Effector memory CD4-positive, alpha-beta T cell (primary cell): ENCODE data around the gene FBRS.

Experiments
- DNase-seq, 3 donors: peaks; one replicate each; pipeline ENCODE4 v3.0.0-alpha.2; 2020
- H3K27ac ChIP-seq: 2 replicates; pipeline ENCODE4 v1.7.0; 2013; ENCODE audit warnings: mild to moderate bottlenecking, low read length, moderate library complexity; ENCODE audit not compliant: insufficient read depth, poor library complexity, severe bottlenecking
- H3K27me3 ChIP-seq: replicated peaks from 2 replicates; pipeline ENCODE4 v1.7.0; 2013; ENCODE audit warnings: mild to moderate bottlenecking, low read length; ENCODE audit not compliant: insufficient read depth, control insufficient read depth, poor library complexity, severe bottlenecking
- H3K36me3 ChIP-seq: 2 replicates; pipeline ENCODE4 v1.7.0; 2013; ENCODE audit warnings: mild to moderate bottlenecking, low read length, moderate library complexity; ENCODE audit not compliant: control insufficient read depth, insufficient read depth
- H3K4me1 ChIP-seq: 2 replicates; pipeline ENCODE4 v1.7.0; 2013; ENCODE audit warnings: low read length, mild to moderate bottlenecking; ENCODE audit not compliant: control insufficient read depth, insufficient read depth, poor library complexity, severe bottlenecking
- H3K4me3 ChIP-seq: 2 replicates; pipeline ENCODE4 v1.7.0; 2013; ENCODE audit warnings: low read length, low read depth, mild to moderate bottlenecking; ENCODE audit not compliant: insufficient read depth, poor library complexity, severe bottlenecking
- H3K9me3 ChIP-seq: 2 replicates; pipeline ENCODE4 v1.7.0; 2013; ENCODE audit warnings: mild to moderate bottlenecking, low read length, moderate library complexity; ENCODE audit not compliant: control insufficient read depth
- total RNA-seq, 3 donors: gene quantifications; one replicate each; lab custom pipeline; 2026; lab: John Stamatoyannopoulos, UW

Gene FBRS
- 148 to 234 (median 154) reads per million in 3 donors for total RNA-seq

- H3K27me3 ChIP-seq, result no peaks in the 10 kb centered on the region
- DNase-seq, result peak; percentile 100
- H3K4me3 ChIP-seq, result peak within 1 kb of the TSS; percentile 76
- no peaks in the 10 kb centered on the region for H3K9me3 ChIP-seq
- peaks cover 41% of the 10 kb centered on the region for H3K4me1 ChIP-seq
- peaks cover 51% of the 10 kb centered on the region for H3K36me3 ChIP-seq
- H3K27ac ChIP-seq, result peak within 1 kb of the TSS; percentile 100
Observed at GRCh38 chr16:30657866-30658730, at the start of gene FBRS. Gene FBRS, plus strand, starts transcription at chr16:30658431. Its CDS starts 1,088 bp downstream, at chr16:30659519.

DNA sequence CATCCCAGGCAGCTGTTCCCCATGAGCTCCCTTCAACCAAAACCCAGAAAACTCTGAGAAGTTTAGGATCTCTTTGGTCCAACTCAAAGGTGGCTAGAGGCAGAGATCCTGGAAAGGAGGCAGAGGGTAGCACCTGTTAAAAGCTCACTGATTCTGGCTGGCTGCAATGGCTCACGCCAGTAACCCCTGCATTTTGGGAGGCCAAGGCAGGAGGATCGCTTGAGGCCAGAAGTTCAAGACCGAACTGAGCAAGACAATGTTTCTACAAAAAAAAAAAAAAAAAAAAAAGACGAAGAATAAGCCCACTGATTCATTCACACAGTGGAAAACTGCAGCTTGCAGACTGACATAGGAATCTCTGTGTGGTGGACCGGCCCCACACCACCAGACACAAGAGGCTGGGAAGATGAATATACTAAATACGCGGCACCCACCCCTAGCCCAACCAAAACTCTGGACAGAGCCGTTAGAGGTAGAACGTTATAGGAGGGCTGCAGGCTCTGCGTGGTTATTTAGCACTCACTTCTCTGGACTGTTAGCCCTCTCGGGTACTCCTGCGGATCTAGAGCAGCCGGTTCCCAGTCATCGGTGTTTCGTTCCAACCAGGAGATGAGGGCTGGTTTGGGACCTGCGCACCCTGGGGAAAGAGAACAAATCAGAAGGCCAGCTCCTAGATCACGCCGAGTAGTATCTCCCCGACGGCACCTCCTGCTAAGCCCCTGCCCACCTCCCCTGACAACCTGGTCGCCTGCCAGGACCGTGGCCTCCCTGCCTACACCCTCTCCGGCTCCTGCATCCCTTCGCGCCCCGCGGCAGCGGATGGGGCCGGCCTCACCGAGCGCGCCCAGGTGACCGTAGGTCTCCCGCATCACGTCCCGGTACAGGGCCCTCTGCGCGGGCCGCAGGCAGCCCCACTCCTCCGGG lies 49.0 kb upstream of the FBRS start:
- peaks cover 8% of the 10 kb centered on the region for H3K4me1 ChIP-seq
- peak in 1 of 3 donors; percentile 15 for DNase-seq

GRCh38 chr16:30609926-30610839 lies 48.0 kb upstream of the FBRS start, which contains the start of gene ZNF689:
Gene ZNF689, minus strand, starts transcription at chr16:30610389. Its CDS starts 348 bp downstream, at chr16:30610041.
- peak; percentile 93 to 94 (median 93) for DNase-seq
- H3K4me1 ChIP-seq, result peaks cover 8% of the 10 kb centered on the region
- peaks cover 11% of the 10 kb centered on the region for H3K36me3 ChIP-seq
- no peaks in the 10 kb centered on the region for H3K27me3 ChIP-seq
- peak within 1 kb of the TSS; percentile 97 for H3K27ac ChIP-seq
- peak within 1 kb of the TSS; percentile 95 for H3K4me3 ChIP-seq
- H3K9me3 ChIP-seq, result no peaks in the 10 kb centered on the region

More for the DNA sequence above, 49.0 kb upstream of the FBRS start:
- H3K27ac ChIP-seq, result peak overlapping the region; percentile 97
- H3K4me3 ChIP-seq, result peak overlapping the region; percentile 95
- H3K27me3 ChIP-seq, result no peaks in the 10 kb centered on the region
- peaks cover 20% of the 10 kb centered on the region for H3K36me3 ChIP-seq
- no peaks in the 10 kb centered on the region for H3K9me3 ChIP-seq

- Histone ChIP-seq H3K27ac (no peak overlapping the region), H3K36me3 (no peaks in the 10 kb centered on the region), H3K4me3 (no peak overlapping the region), H3K27me3 (no peaks in the 10 kb centered on the region), H3K9me3 (no peaks in the 10 kb centered on the region), H3K4me1 (no peaks in the 10 kb centered on the region)
- peak; percentile 42 to 56 (median 44) for DNase-seq
Observed at GRCh38 chr16:30615358-30616091, 42.7 kb upstream of the FBRS start.

DNA sequence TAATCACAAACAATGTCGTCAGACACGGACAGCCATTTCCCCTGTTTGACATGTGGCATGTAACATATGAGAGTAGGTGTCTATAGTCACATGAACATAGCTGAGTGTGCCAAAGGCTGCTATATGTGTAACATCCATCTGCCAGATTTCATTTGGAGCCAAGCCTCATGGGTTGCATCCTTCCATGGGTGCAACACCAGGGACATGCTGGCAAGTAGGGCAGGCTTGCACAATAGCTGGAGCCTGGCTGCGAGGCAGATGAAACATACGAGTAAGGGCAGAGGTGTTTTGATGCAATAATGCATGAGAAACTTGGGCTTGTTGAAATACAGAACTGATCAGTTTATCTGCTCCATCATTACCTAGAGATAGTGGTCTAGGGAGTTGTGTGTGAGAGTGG lies 39.0 kb upstream of the FBRS start:
- no peaks in the 10 kb centered on the region for H3K9me3 ChIP-seq
- DNase-seq, result no peak
- H3K36me3 ChIP-seq, result no peaks in the 10 kb centered on the region
- no peak overlapping the region for H3K27ac ChIP-seq
- no peaks in the 10 kb centered on the region for H3K27me3 ChIP-seq
- H3K4me1 ChIP-seq, result no peaks in the 10 kb centered on the region
- no peak overlapping the region for H3K4me3 ChIP-seq

- Histone ChIP-seq H3K4me1 (no peaks in the 10 kb centered on the region), H3K36me3 (no peaks in the 10 kb centered on the region), H3K9me3 (no peaks in the 10 kb centered on the region), H3K27me3 (no peaks in the 10 kb centered on the region), H3K4me3 (no peak overlapping the region), H3K27ac (no peak overlapping the region)
- DNase-seq, result no peak
Observed at GRCh38 chr16:30619638-30620037, 38.6 kb upstream of the FBRS start.

- no peak overlapping the region for H3K4me3 ChIP-seq
- no peaks in the 10 kb centered on the region for H3K27me3 ChIP-seq
- no peaks in the 10 kb centered on the region for H3K4me1 ChIP-seq
- H3K27ac ChIP-seq, result no peak overlapping the region
- no peaks in the 10 kb centered on the region for H3K36me3 ChIP-seq
- H3K9me3 ChIP-seq, result no peaks in the 10 kb centered on the region
- no peak for DNase-seq
Observed at GRCh38 chr16:30620169-30620568, 38.1 kb upstream of the FBRS start.

- no peak for DNase-seq
- no peak overlapping the region for H3K27ac ChIP-seq
- no peak overlapping the region for H3K4me3 ChIP-seq
- H3K4me1 ChIP-seq, result no peaks in the 10 kb centered on the region
- no peaks in the 10 kb centered on the region for H3K9me3 ChIP-seq
- H3K36me3 ChIP-seq, result no peaks in the 10 kb centered on the region
- no peaks in the 10 kb centered on the region for H3K27me3 ChIP-seq
Observed at GRCh38 chr16:30621765-30622164, 36.5 kb upstream of the FBRS start.
